IPS DF 6.9 (cell line): ENCODE results near the gene MDN1.
"Not testable (repeated sequence)": the region's sequence is repeated elsewhere in the genome, so short reads cannot be mapped to it uniquely, and the experiment has no call there.

Source experiments
- DNase-seq: peaks from one replicate; pipeline ENCODE4 v3.0.0-alpha.2; 2013; ENCODE audit warnings: low read depth, low spot score
- H3K27ac ChIP-seq: one replicate; pipeline ENCODE4 v1.5.1; 2013; ENCODE audit warnings: low read length, control low read depth
- H3K27me3 ChIP-seq: 2 replicates; pipeline ENCODE4 v1.6.1; 2013; ENCODE audit warnings: mild to moderate bottlenecking, low read length; ENCODE audit not compliant: control insufficient read depth, insufficient read depth
- H3K36me3 ChIP-seq: 2 replicates; pipeline ENCODE4 v1.6.1; 2013; ENCODE audit warnings: low read length; ENCODE audit not compliant: control insufficient read depth, insufficient read depth
- H3K4me1 ChIP-seq: 2 replicates; pipeline ENCODE4 v1.6.1; 2013; ENCODE audit warnings: low read length; ENCODE audit not compliant: control insufficient read depth, insufficient read depth
- H3K4me3 ChIP-seq: 2 replicates; pipeline ENCODE4 v1.5.1; 2013; ENCODE audit warnings: mild to moderate bottlenecking, low read length
- H3K9me3 ChIP-seq: 2 replicates; pipeline ENCODE4 v1.6.1; 2013; ENCODE audit warnings: low read length, inconsistent platforms; ENCODE audit not compliant: control insufficient read depth, insufficient read depth
- WGBS: extraction: QIAGEN DNeasy Blood & Tissue Kit; methylation state at CpG from one replicate; pipeline ENCODE4 v1.1.7; 2013; ENCODE audit warnings: mixed read lengths, missing lambda C conversion rate; ENCODE audit not compliant: insufficient read length, insufficient coverage; 5-methylcytosine and 5-hydroxymethylcytosine counted together

Gene MDN1

DNA sequence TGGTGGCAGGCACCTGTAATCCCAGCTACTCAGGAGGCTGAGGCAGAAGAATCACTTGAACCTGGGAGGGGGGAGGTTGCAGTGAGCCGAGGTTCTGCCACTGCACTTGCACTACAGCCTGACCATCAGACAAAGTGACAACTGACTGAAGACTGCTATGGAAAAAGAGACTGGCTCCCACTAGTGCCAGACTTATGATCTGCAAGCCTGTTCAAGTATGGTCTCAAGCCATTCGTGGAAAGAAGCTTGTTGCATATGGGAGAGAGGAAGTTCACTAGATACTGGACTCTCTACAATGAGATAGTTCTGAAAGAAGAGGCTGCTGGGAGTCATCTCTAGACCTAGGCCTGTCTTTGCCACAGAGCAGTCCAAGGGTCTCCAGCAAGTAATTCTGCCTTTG lies 26.7 kb downstream of the MDN1 start:
- H3K4me1 ChIP-seq: no peaks in the 10 kb centered on the region
- no peak overlapping the region for H3K4me3 ChIP-seq
- H3K36me3 ChIP-seq: peaks cover 20% of the 10 kb centered on the region
- no peaks in the 10 kb centered on the region for H3K9me3 ChIP-seq
- no peak overlapping the region for H3K27ac ChIP-seq
- no peak for DNase-seq
- no peaks in the 10 kb centered on the region for H3K27me3 ChIP-seq
- WGBS: no CpG with 5 or more reads among the region's 2 CpGs

DNA sequence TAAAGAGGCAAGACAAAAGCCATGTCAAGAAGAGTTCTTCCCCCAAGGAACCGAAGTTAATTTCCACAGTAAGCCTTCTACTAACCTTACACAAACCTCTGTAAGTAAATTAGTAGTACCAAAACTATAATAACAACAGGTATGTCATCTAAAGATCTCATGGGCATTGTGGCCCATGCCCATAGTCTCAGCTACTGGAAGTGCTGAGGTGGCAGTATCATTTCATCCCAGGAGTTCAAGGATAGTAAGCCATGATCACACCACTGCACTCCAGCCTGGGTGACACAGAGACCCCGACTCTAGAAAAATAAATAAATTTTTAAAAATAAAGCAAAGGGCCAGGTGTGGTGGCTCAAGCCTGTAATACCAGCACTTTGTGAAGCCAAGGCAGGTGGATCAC lies 29.2 kb downstream of the MDN1 start:
- DNase-seq: no peak
- Histone ChIP-seq H3K4me1 (no peaks in the 10 kb centered on the region), H3K4me3 (no peak overlapping the region), H3K36me3 (peaks cover 26% of the 10 kb centered on the region), H3K27me3 (no peaks in the 10 kb centered on the region), H3K27ac (no peak overlapping the region), H3K9me3 (no peaks in the 10 kb centered on the region)
- no CpG with 5 or more reads among the region's 2 CpGs for WGBS

DNA sequence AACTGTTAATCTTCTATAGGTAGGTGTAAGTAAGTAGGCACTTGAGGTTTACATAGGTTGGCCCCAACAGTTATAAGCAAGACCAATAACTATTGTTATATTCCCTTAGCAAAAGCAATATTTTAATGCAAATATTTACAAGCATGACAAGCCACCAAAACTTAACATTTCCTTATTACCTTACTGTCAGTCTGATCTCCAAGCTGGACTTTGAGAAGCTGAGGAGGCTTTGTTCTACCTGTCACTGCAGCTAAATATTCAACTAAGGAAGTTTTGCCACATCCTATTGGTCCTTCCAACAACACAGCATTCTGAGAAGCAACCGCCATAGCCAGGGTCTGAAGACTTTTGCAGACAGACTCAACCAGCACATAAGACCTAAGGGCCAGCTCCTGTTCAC lies 29.6 kb downstream of the MDN1 start:
- Histone ChIP-seq H3K4me1 (no peaks in the 10 kb centered on the region), H3K27me3 (no peaks in the 10 kb centered on the region), H3K36me3 (peaks cover 26% of the 10 kb centered on the region), H3K27ac (no peak overlapping the region), H3K4me3 (no peak overlapping the region), H3K9me3 (no peaks in the 10 kb centered on the region)
- no peak for DNase-seq
- no CpG with 5 or more reads among the region's 1 CpG for WGBS

DNA sequence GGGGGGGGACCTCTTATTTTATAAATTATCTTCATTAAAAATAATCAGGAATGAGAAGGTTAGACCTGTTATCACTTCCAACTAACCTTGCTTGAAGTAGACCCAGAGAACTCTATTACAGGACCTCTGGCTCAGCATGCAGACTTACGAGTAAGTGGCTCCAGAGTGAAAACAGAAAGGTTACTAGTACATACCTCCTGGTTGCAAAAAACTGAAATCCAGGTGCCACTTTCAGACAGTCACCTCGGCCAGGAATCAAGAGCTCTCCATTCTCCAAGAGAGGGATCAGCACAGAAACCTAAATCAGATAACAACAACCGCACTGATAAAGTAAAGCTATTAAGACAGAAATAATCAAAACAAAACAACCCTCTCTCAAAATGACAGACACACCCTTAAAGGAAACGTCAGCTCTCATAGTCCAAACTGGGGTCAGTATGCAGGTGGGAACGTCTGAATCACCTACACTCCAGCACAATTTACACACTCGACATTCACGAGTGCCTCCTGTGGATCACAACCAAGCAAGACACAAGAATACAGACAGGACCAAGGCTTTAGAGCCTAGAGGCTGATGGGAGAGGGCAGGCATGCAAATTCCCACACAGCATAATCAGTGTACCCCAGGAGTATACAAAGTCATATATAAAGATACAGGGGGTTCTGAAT lies 31.8 kb downstream of the MDN1 start:
- no peak overlapping the region for H3K27ac ChIP-seq
- no peaks in the 10 kb centered on the region for H3K27me3 ChIP-seq

DNA sequence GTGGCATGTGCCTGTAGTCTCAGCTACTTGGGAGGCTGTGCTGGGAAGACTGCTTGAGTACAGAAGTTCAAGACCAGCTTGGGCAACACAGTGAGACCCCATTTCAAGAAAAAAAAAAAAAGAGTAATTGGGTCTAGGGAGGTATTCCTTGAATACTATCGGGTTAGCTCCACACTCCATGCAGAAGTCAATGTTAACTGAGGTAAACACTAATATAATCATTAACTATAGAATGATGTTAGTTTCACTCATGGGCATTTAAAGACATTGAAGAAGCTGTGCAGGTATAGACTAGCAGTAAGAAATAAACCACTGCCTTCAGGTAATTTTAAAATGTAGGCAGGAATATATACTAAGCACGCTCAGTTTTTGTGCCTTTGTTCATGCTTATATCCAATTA lies 32.6 kb downstream of the MDN1 start:
- no peak for DNase-seq
- no CpG with 5 or more reads among the region's 2 CpGs for WGBS
- H3K9me3 ChIP-seq: no peaks in the 10 kb centered on the region
- no peak overlapping the region for H3K27ac ChIP-seq
- H3K36me3 ChIP-seq: peaks cover 24% of the 10 kb centered on the region
- H3K4me3 ChIP-seq: no peak overlapping the region
- H3K27me3 ChIP-seq: no peaks in the 10 kb centered on the region
- no peaks in the 10 kb centered on the region for H3K4me1 ChIP-seq

More for the DNA sequence above, 31.8 kb downstream of the MDN1 start:
- H3K4me3 ChIP-seq: no peak overlapping the region
- no peaks in the 10 kb centered on the region for H3K4me1 ChIP-seq
- no peak for DNase-seq
- no CpG with 5 or more reads among the region's 7 CpGs for WGBS
- peaks cover 27% of the 10 kb centered on the region for H3K36me3 ChIP-seq
- H3K9me3 ChIP-seq: no peaks in the 10 kb centered on the region

DNA sequence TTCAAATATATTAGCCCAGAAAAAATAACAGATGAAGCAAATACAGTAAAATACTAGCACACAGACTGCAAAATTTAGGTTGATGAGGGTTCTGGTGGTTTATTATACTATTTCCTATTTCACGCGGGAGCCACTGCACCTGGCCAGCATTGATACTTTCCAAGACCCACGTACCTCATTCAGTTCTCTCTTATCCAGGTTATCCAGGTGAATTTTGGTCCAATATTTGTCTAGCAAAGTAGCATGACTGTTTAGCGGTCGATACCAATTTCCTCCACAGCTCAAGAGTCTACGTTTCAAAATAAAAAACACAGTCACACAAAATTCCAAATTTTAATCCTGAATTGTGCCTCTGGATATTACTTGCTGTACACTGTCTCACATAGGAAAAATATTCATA lies 34.8 kb downstream of the MDN1 start:
- no peak for DNase-seq
- Histone ChIP-seq H3K4me1 (no peaks in the 10 kb centered on the region), H3K4me3 (no peak overlapping the region), H3K36me3 (peaks cover 24% of the 10 kb centered on the region), H3K9me3 (no peaks in the 10 kb centered on the region), H3K27me3 (no peaks in the 10 kb centered on the region), H3K27ac (no peak overlapping the region)
- WGBS: no CpG with 5 or more reads among the region's 6 CpGs

DNA sequence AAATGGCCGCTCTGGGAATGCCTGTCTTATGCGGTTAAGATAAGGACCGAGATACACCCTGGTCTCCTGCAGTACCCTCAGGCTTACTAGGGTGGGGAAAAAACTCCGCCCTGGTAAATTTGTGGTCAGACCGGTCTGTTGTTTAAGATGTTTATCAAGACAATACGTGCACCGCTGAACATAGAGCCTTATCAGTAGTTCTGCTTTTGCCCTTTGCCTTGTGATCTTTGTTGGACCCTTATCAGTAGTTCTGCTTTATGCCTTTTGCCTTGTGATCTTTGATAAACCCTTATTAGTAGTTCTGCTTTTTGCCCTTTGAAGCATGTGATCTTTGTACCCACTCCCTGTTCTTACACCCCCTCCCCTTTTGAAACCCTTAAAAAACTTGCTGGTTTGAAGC lies 36.3 kb downstream of the MDN1 start:
- not testable (repeated sequence) for H3K27ac ChIP-seq, H3K4me3 ChIP-seq, H3K27me3 ChIP-seq, H3K4me1 ChIP-seq, H3K9me3 ChIP-seq, DNase-seq
- no CpG with 5 or more reads among the region's 7 CpGs for WGBS
- H3K36me3 ChIP-seq: peaks cover 18% of the 10 kb centered on the region

DNA sequence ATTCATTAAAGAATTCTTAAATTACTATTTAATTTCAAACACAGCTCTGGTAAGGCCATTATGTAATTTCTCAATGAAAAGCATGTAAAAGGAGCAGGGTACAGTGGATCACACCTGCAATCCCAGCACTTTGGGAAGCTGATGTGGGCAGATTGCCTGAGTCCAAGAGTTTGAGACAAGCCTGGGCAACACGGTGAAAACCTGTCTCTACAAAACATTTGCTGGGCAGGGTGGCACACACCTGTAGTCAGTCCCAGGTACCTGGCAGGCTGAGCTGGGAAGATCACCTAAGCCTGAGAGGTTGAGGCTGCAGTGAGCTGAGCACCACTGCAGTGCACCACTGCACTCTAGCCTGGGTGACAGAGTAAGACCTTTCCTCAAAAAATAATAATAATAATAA lies 37.4 kb downstream of the MDN1 start:
- no peak overlapping the region for H3K4me3 ChIP-seq
- H3K27ac ChIP-seq: no peak overlapping the region
- H3K27me3 ChIP-seq: no peaks in the 10 kb centered on the region
- no CpG with 5 or more reads among the region's 1 CpG for WGBS
- no peaks in the 10 kb centered on the region for H3K9me3 ChIP-seq
- H3K36me3 ChIP-seq: peaks cover 12% of the 10 kb centered on the region; the same call in 1 of the 2 replicates
- no peaks in the 10 kb centered on the region for H3K4me1 ChIP-seq
- DNase-seq: no peak

DNA sequence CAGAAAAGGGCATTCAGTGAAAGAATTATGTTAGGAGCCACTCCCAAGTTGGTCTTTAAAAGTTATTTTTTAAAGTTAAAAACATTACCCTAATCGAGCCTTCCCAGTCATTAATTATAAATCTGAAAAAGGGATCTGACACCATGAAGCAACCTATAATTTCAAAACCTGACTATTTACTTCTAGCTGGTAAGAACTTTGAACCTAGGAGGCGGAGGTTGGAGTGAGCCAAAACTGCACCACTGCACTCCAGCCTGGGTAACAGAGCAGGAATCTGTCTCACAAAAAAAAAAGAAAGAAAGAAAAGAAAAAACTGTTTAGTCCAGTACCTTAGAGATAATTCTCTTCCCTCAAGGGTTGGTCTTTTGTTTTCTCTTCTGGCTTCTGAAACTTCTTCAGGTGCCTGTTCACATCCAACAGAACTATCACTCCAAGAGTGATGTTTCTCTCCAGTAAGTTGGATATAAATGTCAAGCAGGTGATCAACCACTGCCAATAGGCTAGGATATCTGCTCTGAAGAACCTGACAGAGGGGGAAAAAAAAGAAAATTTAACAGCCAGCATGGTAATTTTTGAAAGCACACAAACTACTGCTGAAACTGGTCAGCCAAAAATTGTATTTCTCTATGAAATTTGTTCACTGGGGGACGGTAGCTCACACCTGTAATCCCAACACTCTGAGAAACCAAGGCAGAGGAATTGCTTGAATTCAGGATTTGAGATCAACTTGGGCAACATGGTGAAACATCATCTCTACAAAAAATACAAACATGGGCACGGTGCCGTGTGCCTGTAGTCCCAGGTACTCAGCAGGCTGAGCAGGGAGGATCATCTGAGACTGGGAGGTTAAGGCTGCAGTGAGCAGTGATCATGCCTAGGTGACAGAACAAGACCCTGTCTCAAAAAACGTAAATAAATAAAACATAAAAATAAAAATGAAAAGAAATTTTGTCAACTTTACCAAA lies 38.2 kb downstream of the MDN1 start:
- no peak for DNase-seq
- H3K4me1 ChIP-seq: no peaks in the 10 kb centered on the region
- H3K27ac ChIP-seq: no peak overlapping the region
- no peaks in the 10 kb centered on the region for H3K9me3 ChIP-seq
- H3K36me3 ChIP-seq: peaks cover 12% of the 10 kb centered on the region; the same call in 1 of the 2 replicates
- no CpG with 5 or more reads among the region's 6 CpGs for WGBS
- H3K4me3 ChIP-seq: no peak overlapping the region
- H3K27me3 ChIP-seq: no peaks in the 10 kb centered on the region

DNA sequence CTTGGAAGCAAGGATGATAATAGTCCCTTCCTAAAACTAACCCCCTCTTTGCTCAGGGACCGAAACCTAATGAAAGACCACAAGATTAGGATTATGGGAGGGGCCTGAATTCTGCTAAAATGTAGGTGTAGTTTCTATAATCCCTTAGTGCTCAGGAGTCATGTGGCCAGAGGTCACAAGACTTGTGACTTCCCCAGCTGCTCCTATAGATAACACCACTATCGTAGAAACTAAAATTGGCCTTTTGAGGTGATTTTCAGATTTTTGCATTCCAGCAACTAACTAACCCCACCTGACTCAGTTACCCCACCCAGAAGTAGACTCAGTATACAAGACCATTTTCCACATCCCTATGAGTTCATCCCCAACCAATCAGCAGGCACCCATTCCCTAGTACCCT lies 42.1 kb downstream of the MDN1 start:
- H3K9me3 ChIP-seq: no peaks in the 10 kb centered on the region
- no peak overlapping the region for H3K27ac ChIP-seq
- no peak for DNase-seq
- no CpG with 5 or more reads among the region's 2 CpGs for WGBS
- H3K4me3 ChIP-seq: no peak overlapping the region
- H3K27me3 ChIP-seq: no peaks in the 10 kb centered on the region
- H3K4me1 ChIP-seq: no peaks in the 10 kb centered on the region
- peaks cover 6% of the 10 kb centered on the region; the same call in 1 of the 2 replicates for H3K36me3 ChIP-seq
